Activated CD4-positive, alpha-beta T cell treated with anti-CD3 and anti-CD28 coated beads, Interleukin-2, amount 50 U/mL, for 48 hours (primary cell): Measurements from ENCODE around the gene RBPMS2.
"Not testable (repeated sequence)": the region's sequence is repeated elsewhere in the genome, so short reads cannot be mapped to it uniquely, and the experiment has no call there.

Experiments
- DNase-seq, 2 experiments: peaks; one replicate each; pipeline ENCODE4 v3.0.0-alpha.2; 2020

The RBPMS2 gene

DNA sequence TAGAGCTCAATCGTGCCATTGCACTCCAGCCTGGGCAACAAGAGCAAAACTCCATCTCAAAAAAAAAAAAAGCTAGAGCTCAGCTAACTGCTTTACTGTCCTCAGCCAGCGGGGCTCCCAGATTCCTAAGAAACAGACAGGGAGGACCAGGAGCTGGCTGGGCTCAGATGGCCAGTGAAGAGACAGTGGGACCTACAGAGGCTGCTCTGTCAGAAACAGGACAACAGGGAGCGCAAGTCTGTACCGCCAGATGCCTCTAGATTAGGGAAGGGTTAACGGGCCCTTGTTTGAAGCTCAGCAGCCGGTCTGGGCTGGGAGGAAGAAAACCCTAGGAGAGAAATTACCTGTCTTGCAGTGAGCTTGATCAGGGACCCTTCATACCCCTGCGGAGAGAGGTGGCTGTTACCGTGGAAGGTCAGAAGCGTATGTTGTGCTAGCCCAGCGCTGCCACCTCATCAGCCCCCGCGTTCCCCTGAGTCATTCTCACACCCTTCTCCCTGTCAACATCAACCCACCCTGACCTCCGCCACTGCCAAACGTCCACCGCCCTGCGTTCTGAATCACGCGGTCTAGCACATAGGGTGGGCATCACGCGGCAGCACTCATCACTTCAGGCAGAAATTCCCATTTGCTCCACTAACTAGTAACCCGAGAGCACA, 25.3 kb downstream of the RBPMS2 start:
- no peak for DNase-seq

DNA sequence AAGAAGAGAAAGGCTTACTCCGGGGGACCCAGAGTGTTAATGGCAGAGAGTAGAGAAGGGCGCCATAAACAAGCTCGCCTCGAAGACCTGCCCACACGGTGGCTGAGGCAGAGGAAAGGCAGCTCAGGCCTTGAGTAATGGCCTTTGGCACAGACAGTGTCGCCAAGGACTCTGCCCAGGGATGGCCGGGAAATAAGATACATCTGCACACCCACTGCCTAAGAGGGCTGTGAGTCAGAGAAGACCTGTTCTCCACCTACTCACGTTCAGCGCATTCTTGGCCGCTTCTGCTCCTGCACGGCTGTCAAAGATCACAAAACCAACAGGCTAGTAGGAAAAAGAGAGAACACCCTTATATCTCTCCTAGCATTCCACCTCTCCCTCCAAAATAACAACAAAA, 26.2 kb downstream of the RBPMS2 start:
- DNase-seq = no peak

DNA sequence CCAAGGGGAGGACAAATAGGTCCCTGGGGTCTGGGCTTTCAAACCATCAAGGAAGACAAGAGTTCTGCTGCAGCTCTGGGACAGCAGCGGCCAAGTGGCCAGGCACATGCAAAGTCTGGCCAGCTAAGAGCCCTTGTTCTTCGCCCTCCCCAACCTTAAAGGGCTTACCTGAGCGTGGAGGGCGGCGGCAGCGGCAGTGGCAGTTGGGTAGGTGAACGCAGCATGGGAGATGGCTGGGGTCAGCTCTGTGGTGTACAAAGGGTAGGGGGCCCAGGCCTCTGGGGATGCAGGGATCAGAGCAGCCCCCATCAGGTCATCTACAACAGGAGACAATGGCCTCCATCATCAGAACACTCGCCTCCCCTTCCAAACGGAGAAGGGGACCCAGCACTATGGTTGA, 27.1 kb downstream of the RBPMS2 start:
- DNase-seq = no peak

DNA sequence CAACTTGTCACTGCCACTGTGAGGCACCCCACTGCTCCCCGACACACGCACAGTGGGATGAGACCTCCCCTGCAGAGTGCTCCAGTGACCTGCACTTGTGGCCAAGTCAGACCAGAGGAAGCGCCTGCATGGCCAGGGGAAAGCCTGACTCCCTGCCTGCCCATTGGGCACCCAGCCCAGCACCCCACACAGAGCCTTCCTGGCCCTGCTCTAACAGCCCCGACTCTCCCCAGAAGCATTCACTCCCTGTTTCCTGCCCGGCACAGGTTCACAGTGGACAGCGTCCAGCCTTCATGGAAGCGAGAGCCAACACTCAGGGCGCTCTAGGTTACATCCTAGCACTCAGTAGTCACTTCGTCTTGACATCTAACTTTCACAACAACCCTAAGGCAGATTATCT, 27.8 kb downstream of the RBPMS2 start:
- DNase-seq = no peak

GRCh38 chr15:64746921-64747320, 28.5 kb downstream of the RBPMS2 start:
- DNase-seq = no peak

DNA sequence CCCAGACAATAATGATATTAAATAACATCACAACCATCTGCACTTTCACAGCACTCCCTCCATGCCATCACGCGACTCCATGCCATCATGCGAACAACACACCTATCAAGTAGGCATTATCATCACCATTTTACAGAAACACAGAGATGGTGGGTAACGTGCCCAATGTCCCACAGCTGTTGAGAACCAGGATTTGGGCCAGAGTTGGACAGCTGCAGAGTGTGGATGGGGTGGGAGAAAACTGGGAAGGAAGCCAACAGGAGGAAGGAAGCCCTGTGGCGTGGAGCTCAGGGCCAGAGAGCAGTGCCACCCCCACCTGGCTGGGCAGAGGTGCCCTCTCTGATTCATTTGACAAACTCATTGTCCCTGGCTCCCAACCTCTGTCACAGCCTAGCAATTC, 29.0 kb downstream of the RBPMS2 start:
- no peak for DNase-seq

DNA sequence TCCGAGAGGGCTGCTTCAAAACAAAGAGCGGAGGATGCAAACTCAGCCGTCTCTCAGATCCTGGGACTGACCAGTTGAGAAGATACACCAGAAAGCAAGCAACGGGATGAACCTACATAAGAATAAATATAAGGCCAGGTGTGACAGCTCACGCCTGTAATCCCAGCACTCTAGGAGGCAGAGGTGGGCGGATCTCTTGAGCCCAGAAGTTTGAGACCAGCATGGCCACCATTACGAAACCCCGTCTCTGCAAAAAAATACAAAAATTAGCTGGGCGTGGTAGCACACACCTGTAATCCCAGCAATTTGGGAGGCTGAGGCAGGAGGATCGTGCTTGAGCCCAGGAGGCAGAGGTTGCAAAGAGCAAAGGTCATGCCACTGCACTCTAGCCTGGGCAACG, 31.7 kb downstream of the RBPMS2 start:
- no peak for DNase-seq

DNA sequence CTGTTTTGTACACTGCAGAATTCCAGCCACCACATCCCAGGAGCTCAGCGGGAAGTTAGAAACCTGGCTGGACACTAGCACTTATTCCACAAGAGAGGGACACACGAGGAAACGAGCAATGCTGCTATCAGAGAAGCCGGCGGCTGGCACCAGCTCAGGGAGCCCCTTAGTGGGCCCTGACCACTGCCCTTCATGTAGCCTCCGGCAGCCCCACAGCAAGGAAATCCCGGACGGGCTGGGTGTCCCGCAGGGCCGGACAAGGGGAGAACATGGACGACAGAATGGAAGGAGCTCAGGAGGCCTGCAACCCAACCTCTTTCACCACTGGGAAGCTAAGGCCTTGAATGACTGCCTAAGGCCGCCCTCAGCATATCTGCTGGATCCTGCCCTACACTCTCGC, 32.5 kb downstream of the RBPMS2 start:
- DNase-seq = no peak

DNA sequence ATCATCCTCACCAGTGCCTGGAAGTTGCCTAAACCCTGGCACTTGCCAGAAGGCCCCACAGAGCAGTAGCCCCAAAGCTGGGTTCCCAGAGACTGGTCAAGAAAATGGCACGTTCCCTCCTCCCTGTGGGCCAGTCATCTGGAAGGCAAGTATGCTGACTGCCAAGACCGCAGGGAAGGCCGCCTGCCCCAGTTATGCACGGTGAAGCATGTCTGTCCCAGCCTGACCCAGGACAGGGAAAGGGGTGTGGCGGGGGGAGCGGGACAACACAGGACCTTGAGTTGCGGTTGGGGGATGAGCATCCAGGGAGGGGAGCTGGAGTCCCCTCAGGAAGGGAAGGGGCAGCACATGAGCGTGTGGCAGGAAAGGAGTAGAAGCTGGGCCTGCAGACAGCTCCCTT, 33.0 kb downstream of the RBPMS2 start:
- no peak for DNase-seq

DNA sequence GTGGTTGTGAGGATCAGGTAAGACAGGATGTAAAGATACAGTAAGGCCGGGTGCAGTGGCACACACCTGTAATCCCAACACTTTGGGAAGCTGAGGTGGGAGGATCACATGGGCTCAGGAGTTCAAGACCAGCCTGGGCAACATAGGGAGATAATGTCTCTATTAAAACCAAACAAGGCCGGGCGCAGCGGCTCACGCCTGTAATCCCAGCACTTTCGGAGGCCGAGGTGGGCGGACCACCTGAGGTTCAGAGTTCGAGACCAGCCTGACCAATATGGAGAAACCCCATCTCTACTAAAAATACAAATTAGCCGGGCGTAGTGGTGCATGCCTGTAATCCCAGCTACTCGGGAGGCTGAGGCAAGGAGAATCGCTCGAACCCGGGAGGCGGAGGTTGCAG, 33.7 kb downstream of the RBPMS2 start:
- not testable (repeated sequence) for DNase-seq

- DNase-seq = no peak
These were observed 34.8 kb downstream of the RBPMS2 start for GRCh38 chr15:64740311-64741170.

DNA sequence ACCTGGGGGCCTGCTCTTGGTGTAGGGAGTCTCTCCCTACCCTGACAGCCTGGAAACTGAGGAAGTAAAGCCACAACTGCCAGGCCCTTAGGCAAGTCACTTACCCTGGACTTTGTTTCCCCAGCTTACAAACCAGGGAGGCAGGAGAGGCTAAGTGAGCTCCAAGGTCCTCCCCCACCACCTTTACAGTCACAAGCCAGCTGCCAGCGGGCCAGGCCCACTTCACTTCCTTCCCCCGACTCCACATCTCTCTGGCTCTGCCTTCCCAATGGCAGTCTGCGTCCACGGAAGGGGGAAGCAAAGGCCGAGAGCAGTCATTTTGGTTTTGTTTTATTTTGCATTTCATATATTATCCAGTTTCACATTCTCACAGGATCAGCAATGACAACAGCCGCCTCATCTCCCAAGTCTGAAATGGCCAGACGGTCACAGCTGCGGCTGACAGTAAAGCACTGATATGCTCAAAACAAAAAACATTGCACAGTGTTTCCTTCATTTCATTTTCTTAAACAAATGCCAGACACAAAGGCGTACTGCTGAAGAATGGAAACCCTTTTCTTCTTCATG, 35.7 kb downstream of the RBPMS2 start:
- DNase-seq = no peak

GRCh38 chr15:64739156-64739555, 36.2 kb downstream of the RBPMS2 start:
- DNase-seq = no peak

GRCh38 chr15:64738226-64739095, 36.9 kb downstream of the RBPMS2 start:
- no peak for DNase-seq

DNA sequence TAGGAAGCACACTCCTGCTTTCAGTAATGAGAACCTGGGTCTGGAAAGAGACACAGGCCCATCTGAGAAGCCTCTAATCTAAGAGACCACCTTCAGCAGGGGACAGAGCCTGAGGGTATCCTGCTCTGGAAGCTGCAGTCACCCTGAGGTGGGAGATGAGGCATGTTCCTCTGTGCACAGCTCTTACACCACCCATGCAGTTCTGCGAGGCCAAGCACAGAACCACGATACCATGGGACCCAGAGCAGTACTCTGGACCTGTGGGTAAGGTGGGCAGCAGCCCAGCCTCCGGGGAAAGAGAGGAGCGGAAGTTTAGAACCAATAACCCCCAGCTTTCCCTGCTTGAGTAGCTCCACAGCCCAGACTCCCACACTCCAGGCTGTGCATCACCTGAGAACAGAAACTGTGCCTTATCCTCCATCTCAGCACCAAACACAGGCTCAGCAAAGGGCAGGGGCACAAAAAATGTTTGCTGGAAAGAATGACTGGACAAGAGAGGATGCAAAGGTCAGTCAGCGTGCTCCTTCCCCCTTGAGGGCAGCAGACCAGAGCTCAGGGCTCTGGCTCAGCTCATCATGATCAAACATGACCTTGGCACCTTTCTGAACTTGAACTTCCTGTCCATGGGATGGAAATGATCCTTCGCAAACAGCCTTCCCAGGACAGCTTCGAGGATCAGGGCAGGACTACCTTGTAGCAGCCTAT, 43.1 kb downstream of the RBPMS2 start:
- DNase-seq = no peak

GRCh38 chr15:64731805-64732151, 43.6 kb downstream of the RBPMS2 start:
- no peak for DNase-seq

- peak; percentile 91 to 93 for DNase-seq
These were observed 44.2 kb downstream of the RBPMS2 start for GRCh38 chr15:64731012-64731804.

GRCh38 chr15:64730151-64730550, 45.2 kb downstream of the RBPMS2 start:
- no peak for DNase-seq

- DNase-seq = no peak
These were observed 55.2 kb downstream of the RBPMS2 start for GRCh38 chr15:64720188-64720587.

DNA sequence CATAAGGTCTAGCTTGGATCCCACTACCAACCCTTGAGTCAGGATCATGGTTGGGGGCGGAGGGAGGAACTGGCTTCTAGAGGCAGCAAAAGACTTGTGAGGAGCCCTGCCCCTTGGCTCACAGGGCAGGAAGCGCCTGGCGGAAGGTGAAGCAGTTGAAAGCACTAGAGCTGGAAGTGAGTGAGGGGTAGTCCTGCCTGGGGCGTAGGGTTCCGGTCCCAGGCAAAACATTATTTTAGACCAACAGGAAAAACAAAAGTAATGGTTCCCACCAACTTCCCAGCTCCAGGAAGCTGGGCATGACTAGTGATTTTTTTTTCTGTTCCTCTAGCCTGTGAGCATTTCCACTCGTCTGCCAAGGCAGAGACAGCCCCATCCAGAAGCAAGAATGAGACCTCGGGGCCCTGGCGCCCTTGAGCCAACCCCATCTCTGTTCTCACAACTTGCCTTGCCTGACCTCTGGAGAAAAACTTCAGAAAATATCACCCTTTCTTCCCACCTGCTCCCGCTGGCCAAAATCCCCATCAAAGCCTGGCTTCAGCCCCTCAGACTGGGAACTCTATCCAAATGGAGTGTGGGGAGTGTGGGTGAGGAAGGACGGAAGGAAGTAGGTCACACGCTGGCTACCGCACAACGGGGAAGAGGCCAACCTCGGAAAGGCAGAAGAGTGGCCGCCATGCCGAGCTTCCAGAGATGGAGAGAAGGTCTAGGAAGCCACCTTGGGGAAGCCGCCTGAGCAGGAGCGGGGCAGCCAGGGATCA, 57.5 kb downstream of the RBPMS2 start:
- no peak for DNase-seq

DNA sequence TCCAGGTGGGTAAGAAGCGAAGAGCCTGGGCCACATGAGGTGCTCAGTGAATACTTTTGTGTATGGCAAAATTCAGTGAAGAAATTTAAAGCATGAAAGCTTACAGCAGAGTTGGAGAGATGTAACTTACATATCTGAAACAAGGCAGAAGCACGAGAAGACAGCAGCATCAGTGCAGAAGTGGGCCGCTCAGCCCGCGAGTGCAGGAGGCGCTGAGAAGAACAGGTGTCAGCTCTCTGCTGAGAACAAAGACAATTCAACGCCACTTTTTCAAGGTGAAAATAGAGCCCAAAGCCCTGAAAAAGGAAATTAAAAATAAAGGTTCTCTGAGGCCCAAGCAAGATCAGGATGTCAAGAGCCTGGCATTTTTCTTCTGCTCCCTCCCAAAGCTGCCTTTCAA, 58.3 kb downstream of the RBPMS2 start:
- DNase-seq = no peak
